NB4 (cell line): Measurements from ENCODE around the gene PPP4R2.

Experiments
- MAX ChIP-seq: IDR thresholded peaks from 2 replicates; pipeline ENCODE4 v1.6.1; 2011; ENCODE audit warnings: low read depth, low read length
- MYC ChIP-seq: IDR thresholded peaks from 2 replicates; pipeline ENCODE4 v1.6.1; 2011; ENCODE audit warnings: low read depth, low read length
- POLR2A ChIP-seq: IDR thresholded peaks from 2 replicates; pipeline ENCODE4 v1.6.1; 2011; ENCODE audit warnings: mild to moderate bottlenecking; ENCODE audit not compliant: insufficient read length; ENCODE audit errors: extremely low read depth
- TF ChIP-seq, protein P1 (sequence below): IDR thresholded peaks from one replicate; pipeline ENCODE4 v1.5.1; 2012; ENCODE audit warnings: low read depth, low read length

- TF ChIP-seq, protein P1, sequence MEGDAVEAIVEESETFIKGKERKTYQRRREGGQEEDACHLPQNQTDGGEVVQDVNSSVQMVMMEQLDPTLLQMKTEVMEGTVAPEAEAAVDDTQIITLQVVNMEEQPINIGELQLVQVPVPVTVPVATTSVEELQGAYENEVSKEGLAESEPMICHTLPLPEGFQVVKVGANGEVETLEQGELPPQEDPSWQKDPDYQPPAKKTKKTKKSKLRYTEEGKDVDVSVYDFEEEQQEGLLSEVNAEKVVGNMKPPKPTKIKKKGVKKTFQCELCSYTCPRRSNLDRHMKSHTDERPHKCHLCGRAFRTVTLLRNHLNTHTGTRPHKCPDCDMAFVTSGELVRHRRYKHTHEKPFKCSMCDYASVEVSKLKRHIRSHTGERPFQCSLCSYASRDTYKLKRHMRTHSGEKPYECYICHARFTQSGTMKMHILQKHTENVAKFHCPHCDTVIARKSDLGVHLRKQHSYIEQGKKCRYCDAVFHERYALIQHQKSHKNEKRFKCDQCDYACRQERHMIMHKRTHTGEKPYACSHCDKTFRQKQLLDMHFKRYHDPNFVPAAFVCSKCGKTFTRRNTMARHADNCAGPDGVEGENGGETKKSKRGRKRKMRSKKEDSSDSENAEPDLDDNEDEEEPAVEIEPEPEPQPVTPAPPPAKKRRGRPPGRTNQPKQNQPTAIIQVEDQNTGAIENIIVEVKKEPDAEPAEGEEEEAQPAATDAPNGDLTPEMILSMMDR, result no peak
- TF ChIP-seq POLR2A, result no peak
- no peak for TF ChIP-seq MAX
- TF ChIP-seq MYC, result no peak
These were observed 64.8 kb downstream of the PPP4R2 start, which contains the start of gene EBLN2 for GRCh38 chr3:73061416-73061815.
